GM20431 (cell line): ENCODE results near the gene OSCP1.

Experiments used
- in situ Hi-C: fragments of 300-500 bp; cut with MseI, MboI; formaldehyde crosslinking; loops from one replicate; pipeline ENCODE4 v1.15.0; 2020; ENCODE audit warnings: low sequenced_read_pairs; ENCODE audit not compliant: unreplicated experiment

Gene OSCP1

DNA sequence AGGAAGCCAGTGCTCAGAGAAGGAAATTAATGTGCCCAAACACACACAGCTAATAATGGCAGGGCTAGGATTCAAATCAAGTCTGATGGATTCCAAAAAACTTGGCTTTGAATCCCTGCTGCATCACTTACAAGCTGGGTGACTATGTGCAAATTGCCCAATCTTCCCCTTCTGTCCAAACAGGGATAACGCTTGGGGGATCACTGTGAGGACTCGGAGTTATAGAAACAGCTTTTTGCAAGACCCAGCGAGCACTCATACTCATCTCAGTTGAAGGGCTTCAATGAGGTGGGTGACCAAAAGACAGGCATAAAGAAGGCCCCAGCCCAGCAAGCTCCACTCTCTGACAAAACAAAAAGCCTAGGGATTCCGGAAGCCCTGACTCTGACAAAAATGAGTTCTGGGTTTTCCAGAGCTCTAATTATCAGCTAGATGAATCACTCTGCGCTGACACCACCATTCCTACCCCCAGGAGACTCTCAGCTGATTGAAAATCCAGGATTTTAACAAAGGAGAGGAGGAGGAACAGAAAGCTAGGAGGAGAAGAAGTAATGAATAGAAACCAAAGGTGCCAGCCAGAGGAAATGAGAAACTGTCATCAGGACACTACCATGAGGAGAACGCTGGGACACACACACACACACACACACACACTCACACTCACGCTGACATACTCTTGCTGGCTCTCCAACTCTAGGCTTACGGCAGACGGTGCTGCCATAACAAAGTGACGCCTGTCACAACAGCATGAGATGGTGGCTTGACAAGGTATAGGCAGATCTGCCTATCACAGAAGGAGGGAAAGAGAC, 62.9 kb downstream of the OSCP1 start:
- in situ Hi-C loops = no loop called here

- in situ Hi-C loops = no loop called here
Measured at GRCh38 chr1:36386265-36387140, 63.7 kb downstream of the OSCP1 start.

- in situ Hi-C loops = no loop called here
Measured at GRCh38 chr1:36385410-36386264, 64.6 kb downstream of the OSCP1 start, which contains the start of gene STK40. Gene STK40, minus strand, starts transcription at chr1:36385924. Its CDS starts 24,592 bp downstream, at chr1:36361332.

DNA sequence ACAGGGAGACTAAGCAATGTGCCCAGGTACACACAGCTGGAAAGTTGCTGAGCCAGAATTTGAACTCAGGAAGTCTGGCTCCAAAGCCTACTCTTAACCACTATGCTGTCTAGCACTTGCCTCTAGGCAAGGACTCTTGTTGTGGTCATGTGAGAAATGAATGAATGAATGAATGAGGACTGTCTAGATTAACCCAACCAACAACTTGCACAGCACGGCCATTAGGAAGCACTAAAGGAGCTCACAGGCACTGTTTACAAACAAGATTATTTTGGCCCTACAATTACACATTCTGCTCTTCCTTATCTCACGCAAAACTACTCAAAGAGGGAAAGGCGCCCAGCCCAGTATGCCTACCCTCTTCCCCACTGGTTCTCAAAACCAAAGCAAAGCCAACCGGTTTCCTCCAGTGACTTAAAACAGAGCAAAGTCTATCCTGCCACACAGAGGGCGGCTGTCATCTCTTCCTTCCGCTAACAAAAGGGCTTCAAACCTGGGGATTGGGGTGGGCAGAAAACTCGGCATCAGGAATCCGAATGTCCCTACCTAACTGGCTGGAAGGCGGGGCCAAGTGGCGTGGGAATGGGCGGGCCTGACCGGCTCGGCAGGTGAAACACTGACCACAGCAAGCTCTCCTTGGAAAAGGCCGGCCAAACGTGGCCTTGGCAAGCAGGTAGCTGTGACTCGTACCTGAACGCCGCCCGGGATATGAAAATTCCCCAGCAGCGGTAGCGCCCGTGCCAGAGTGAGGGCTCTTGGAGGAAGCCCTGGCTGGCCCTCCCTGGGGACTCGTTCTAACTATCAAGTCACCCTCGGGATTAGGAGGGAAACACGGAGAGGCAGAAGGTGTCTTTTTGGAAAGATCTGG, 65.5 kb downstream of the OSCP1 start:
- in situ Hi-C loops = no loop called here

DNA sequence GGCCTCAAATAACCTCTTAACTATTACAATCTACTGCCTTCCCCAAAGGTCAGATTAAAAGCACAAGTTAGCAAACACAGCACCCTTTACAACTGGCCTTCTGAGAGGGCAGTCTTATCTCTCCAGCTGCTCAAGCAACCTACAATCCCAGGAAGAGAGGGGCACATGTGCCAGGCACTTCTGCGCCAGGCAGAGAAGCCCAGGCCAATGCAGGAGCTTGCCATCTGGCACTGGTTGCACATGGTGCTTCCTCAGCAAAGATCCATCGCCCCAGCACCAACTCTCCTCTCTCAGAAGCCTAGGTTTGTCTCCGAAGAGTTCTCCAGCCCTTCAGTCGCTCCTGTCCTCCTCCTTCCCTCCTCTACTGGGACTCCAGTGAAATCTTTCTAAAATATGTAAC, 67.0 kb downstream of the OSCP1 start:
- in situ Hi-C loops = no loop called here

GRCh38 chr1:36382669-36383068, 67.6 kb downstream of the OSCP1 start:
- in situ Hi-C loops = no loop called here

- in situ Hi-C loops = no loop called here
Measured at GRCh38 chr1:36382231-36382630, 68.0 kb downstream of the OSCP1 start.

- in situ Hi-C loops = no loop called here
Measured at GRCh38 chr1:36381405-36381804, 68.8 kb downstream of the OSCP1 start.

DNA sequence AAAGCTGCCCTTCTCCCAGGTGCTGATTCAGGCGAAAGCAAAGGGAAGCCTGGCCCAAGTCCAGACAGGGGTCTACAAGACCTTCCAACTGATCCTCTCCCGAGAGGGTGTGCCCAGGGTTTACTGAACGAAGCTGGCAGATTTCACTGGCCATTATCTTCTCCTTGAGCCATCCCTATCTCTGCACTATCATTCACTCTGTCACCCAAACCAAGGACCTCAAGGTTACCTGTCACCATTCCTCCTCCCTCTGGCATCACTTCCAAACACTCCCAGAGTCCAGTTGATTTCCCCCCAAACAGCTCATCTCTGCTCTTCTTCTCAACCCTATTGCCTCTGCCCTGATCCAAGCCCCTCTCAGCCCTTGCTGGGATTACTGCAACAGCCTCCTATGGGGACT, 69.5 kb downstream of the OSCP1 start:
- in situ Hi-C loops = no loop called here

GRCh38 chr1:36380143-36380619, 70.1 kb downstream of the OSCP1 start:
- in situ Hi-C loops = no loop called here

GRCh38 chr1:36377791-36378492, 72.3 kb downstream of the OSCP1 start:
- in situ Hi-C loops = no loop called here

DNA sequence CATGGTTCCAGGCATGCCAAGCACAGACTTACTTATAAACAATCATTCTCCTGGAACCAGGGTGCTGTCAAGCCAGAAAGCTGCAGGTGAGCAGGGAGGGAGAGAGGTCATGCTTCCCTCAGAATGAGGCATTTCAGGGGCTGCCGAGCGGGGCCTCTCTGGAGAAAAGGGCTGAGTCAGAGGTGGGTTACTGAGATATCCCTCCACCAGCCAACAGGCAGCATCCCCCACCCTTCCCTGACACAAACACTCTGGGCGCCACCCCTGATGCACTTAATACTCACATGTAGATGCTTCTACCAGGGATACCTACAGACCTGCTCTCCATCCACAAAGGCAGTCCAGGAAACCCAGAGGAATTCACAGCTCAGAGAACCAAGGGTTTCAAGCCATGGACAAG, 77.6 kb downstream of the OSCP1 start:
- in situ Hi-C loops = no loop called here

GRCh38 chr1:36369061-36369861, 81.0 kb downstream of the OSCP1 start:
- in situ Hi-C loops = no loop called here
